SW 1271 (cell line): Measurements from ENCODE around the gene ATL3.
"Not testable (repeated sequence)": the region's sequence is repeated elsewhere in the genome, so short reads cannot be mapped to it uniquely, and the experiment has no call there.

Experiments used
- DNase-seq, 2 experiments: peaks; one replicate each; lab custom pipeline; 2025; lab: John Stamatoyannopoulos, UW

Gene ATL3

DNA sequence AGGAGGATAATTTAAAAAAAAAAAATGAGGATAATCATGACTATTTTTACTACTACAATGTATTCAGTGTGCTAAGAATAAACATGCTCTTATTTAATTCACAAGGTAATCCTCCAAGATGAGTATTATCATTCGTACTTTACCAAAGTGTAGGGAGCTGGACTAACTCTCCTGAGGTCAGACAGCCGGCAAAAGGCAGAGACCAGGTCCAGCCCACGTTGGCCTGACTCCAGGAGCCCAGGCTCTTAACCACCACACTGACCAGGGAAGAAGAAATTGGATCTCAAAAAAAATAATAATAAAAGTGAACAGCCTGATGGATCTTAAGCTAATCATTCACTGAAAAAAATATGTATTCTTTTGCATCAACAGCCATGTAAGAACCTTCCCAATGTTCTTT, 82.2 kb downstream of the ATL3 start:
- DNase-seq = no peak

DNA sequence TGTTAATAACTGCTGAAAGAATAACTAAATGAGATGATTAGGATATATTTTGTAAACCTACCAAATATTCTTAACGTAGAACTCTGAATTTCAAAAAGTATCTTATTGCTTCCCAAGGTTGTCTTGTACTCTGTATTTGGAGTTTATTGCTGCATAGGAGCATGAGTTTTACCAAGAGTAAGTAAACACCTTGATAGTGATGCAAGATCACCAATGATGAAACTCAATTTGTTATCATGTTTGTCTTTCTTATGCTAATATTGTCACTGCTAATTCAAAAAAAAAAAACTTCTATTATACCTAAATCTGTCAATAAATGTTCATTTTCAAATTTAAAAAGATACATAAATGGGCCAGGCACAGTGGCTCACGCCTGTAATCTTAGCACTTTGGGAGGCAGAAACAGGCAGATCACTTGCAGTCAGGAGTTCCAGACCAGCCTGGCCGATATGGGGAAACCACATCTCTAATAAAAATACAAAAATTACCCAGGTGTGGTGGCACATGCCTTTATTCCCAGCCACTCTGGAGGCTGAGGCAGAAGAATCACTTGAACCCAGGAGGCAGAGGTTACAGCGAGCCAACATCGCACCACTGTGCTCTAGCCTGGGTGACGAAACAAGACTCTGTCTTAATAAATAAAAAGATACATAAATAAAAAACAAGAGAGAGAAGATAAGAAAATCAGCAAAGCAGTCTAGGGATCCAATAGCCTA, 84.6 kb downstream of the ATL3 start:
- DNase-seq = no peak

DNA sequence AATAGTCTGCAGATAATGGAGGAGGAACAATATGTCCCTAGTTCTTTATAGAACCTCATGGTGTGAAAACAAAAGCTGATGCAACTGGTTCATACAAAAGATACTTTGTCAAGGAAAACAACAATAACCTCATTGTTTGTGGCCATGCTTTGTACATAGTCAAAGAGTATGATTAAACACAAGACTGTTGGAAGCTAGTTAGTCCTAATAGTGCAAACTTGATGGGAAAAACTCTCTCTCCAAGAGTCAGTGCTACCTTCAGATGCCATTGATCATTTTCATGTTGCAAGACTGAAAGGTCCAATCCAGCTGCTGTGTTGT, 87.9 kb downstream of the ATL3 start:
- no peak for DNase-seq

DNA sequence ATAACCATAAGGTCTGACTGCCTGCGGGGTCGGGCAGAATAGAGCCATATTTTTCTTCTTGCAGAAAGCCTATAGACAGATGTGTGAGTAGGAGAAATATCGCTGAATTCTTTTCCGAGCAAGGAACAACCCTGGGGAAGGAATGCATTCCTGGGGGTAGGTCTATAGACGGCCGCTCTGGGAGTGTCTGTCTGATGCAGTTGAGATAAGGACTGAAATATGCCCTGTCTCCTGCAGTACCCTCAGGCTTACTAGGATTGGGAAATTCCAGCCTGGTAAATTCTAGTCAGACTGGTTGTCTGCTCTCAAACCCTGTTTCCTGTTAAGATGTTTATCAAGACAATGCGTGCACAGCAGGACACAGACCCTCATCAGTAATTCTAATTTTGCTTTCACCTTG, 90.0 kb downstream of the ATL3 start:
- DNase-seq = not testable (repeated sequence)

DNA sequence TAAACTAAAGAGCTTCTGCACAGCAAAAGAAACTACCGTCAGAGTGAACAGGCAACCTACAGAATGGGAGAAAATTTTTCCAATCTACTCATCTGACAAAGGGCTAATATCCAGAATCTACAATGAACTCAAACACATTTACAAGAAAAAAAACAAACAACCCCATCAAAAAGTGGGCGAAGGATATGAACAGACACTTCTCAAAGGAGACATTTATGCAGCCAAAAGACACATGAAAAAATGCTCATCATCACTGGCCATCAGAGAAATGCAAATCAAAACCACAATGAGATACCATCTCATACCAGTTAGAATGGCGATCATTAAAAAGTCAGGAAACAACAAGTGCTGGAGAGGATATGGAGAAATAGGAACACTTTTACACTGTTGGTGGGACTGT, 92.3 kb downstream of the ATL3 start:
- not testable (repeated sequence) for DNase-seq

DNA sequence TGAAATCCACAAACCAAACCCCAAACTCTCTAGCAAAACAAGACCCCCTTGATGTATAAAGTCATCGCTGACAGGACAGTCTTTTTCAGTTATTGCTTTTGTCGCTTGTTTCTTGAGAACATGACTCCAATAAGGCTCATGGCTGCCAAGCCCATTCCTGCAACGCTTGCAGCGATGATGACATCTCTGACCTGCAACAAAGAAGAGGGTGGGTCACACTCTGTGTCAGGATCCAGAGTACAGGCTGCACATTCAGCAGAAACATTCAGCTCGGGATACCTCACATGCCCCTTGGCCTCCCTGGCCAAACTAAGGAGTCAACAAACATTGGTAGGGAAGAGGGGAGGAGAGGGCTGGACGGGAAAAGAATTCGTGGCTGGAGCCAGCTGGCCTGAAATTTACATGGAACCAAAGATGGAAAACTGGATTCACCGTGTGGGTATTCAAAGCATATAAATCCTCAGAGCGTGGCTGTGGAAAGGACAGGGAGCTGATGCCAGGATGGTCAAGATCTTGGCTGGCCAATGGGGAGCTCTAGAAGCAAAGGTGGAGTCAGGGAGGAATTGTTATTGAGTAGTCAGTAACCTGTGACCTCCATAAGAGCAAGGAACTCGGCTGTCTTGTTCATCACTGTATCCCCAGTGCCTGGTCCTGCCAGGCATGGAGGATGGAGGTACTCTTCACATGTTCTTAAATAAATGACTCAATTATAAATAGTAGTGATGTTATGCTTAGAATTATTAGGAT, 96.1 kb downstream of the ATL3 start:
- DNase-seq = no peak
